Cerebellar nuclear complex (tissue), 1 donor: Measurements from ENCODE around the gene SETD5.
"Not testable (repeated sequence)": the region's sequence is repeated elsewhere in the genome, so short reads cannot be mapped to it uniquely, and the experiment has no call there.

Source experiments
- DNase-seq, 2 experiments: peaks; one replicate each; lab custom pipeline; 2025; lab: John Stamatoyannopoulos, UW

Gene SETD5

DNA sequence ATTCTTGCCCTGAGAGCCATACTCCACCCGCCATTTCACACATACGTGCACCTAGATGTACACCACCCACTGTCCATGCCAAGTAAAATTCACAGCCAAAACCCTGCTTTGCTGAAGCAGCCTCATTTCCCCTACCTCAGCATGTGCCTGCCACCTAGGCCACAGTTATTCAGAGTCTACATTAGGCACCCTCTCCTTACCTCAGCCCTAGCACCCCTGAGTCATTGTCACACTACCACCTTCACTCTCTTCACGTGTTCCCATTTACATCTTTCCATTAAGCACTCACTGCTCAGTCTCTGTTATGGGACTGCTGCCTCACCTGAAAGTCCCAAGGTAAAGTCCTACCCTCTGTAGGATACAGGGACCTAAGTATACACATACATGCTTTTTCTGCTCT lies 70.0 kb downstream of the SETD5 start:
- DNase-seq = no peak

DNA sequence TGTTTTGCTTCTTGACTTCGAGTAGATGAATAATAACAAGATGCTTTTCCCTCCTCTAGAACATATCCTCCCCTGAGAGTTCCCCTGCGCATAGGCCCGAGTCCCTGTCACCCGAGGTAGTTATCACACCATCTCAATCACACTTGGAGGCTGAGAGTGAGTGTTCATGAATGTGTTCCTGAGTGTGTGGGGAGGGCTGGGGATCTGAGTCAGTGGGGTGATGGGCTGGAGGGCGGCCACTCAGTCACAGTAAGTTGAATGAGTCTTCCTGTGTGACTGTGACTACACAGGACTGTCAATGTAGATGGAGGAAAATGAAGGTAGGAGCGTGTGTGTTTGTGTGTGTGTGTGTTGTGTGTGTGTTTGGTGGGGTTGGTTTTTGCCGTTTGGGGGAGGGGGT lies 71.0 kb downstream of the SETD5 start:
- DNase-seq = no peak

DNA sequence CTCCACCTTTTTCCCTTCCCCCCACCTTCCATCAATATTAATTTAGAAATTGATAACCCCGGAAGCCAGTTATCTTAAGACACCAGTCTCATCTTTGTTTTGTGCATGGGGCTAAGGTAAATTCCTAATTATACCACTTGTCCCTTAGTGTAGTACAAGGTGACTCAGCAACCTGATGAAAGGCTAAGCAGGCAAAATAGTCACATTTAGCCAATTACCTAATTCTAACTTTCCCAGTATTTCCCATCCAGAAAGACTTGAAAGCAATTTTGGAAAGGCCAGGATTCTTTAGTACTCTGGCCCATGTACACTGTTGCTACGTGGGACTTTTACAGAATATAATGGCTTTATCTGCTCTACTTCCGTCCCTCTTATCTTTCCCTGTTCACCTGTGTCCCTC lies 72.6 kb downstream of the SETD5 start:
- DNase-seq = no peak

DNA sequence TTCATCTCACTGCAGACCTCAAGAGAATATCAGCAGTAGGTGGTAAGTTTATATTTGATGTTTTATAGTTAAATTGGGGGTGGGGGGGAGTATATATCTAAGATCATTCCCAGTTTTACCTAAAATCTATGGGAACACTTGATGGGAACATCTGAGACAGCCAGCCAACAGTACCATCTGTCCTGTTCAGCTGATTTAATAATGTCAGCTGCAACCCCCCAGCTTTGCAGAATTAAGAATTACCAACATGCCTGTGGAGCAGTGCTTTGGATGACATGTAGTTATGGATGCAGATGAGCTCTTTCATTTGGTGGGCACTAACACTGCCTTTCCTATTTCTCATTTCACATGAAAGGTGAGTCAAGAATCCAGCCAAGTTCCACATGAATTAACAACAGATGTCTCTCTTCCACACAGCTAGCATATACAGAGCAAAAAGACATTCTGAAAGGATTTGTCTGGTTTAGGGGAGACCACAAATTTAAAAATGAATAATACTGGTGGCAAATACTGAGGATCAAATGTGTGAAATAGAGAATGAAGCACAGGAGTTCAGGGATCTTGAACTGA lies 76.2 kb downstream of the SETD5 start:
- DNase-seq = no peak

DNA sequence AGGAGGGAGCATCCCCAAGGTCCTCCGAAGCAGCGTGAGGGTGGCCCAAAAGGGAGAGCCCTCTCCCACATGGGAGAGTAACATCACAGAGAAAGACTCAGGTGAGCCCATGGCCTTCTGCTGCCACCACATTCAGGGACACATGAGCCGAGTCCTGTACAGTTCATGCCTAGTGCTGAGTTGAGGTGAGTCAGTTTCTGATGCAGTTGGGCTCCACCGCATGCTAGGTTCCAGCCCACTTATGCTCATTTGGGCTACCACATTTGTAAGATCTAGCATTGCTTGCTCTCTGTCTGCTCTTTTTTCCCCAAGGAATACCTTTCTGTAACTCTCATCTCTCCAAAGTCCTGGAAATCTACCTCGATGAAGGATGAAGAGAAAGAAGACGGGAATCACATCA lies 77.1 kb downstream of the SETD5 start:
- no peak for DNase-seq

DNA sequence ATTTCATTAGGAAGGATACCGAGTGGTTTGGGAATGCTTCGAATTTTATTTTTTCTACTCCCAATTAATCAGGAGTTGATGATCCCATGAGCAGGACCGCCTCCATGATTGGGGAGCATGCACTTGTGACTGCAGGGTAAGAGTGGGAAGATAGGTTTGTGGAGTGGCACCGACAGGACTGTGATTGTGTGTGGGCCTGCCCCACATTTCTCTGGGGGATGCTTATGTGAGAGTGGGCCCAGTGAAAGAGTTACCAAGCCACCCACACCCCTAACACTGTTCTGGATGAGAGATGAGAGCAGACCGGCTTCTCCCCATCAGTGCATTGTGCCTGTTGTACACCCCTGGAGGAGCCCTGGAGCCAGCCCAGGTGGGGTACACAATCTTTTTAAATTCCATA lies 79.5 kb downstream of the SETD5 start:
- DNase-seq = no peak

DNA sequence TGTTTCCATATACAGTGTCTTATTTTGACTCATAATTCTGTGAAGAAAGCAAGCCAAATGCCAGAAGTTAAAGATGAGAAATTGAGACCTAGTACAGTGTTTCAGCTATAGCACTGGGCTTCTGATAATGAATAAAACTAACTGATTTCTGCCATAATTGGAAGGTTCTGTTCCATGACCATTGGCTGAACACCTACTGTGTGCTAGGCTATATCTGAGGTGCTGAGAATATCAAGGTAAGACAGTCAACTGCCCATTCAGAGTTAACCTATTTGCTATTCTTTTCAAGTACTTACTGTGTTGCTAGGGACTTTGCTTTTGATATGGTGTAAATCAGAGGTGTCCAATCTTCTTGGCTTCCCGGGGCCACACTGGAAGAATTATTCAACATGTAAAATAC lies 82.8 kb downstream of the SETD5 start:
- no peak for DNase-seq

DNA sequence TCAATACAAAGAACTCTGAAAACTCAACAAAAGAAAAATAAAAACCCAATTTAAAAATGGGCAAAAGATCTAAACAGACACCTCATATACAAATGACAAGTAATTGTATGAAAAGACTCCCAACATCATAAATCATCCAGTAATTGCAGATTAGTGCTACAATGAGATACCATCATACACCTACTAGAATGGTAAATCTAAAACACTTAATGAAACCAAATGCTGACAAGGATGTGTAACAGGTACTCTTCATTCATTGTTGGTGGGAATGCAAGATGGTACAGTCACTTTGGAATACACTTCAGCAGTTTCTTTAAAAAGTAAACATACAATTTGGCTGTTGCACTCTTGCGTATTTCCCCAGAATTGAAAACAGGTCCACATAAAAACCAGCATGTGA lies 87.8 kb downstream of the SETD5 start:
- no peak for DNase-seq

DNA sequence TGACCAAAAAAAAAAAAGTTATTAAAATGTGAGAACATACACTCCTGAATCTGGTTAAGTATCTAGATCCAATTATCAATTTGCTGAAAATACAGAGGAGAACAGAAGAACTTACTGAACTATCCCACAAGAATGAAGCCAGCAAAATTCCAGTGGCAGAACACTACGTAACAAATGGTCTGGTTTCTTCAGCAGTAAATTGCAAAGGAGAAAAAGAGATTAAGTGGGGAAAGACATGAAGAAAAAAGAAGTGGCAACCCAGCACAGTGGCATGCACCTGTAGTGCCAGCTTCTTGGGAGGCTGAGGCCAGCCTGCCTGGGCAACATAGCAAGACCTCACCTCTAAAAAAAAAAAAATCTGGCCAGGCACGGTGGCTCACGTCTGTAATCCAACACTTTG lies 94.1 kb downstream of the SETD5 start:
- DNase-seq = no peak

DNA sequence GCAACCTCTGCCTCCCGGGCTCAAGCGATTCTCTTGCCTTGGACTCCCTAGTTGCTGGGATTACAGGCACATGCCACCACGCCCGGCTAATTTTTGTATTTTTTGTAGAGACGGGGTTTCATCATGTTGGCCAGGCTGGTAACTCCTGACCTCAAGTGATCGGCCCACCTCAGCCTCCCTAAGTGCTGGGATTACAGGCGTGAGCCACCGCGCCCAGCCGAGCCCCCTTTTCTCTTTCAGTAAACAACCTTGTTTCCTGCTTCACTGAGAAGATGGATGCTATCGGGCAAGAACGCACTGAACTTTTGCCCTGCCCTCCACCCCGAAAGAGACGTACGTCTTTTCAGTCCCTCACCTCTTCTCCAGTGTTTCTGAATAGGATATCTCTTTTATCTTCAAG lies 96.6 kb downstream of the SETD5 start:
- not testable (repeated sequence) for DNase-seq

DNA sequence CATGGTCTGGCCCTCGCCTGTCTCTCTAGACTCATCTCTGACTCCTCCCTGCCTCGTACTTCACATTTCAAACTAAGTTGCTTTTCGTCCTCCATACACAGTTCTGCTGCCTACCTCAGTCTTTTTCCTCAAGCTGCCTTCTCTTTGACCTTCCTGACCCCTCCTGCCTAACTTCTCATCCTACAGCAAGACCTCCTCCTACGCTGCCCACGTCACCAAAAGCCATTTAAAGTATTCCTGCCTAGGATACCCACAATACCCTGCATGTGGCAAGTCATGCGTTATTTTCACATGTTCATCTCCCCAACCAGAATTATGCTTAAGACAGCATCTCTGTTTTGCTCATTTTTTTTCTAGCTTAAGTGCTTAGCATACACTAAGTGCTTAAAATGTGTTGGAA lies 99.5 kb downstream of the SETD5 start:
- no peak for DNase-seq

DNA sequence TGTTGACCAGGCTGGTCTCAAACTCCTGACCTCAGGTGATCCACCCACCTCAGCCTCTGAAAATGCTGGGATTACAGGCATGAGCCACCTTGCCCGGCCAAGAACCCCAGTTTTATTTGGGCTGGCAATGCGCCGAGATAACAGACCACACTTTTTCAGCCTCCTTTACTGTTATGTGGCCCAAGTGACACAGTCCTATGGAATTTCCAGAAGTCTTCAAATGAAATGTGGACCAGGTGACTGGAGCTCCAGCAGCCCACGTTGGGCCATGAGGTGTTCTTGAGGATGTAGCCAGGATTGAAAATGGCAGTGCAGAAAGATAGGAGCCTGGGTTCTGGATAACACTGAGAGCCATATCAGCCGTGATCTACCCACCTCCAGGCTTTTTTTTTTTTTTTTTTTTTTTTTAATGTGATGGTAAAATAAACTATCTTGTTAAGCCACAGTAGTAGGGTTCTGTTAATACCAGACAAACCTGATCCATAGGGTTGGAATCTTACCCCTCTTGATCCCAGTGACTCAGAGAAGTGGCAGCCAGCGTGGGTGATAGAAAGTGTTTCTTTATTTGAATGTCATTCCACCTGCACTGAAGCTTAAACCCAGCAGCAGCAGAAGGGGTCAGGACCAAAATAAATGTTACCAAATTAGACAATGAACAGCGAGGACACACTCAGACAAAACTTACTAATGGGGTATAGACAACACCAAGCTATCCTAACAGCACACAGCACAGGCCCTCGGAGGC lies 100.6 kb downstream of the SETD5 start:
- no peak for DNase-seq

DNA sequence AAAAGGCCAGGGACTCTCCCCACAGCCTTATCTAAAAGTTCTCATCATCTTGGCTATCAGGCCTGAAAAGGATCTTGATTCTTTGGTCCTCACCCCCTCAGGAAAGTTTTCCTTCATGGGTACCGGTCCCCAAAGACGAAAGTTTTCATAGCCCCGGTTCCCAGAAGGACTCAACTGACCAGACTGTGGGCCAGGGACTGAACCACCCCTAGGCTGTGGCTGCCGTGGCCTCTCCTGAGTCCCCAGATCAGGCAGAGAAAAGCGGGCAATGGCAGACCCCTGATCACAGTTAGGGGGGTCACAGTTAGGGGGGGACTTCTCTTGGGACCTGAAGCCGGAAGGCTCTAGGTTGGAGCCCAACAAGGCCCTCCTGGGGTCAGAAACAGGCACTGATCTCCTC lies 101.4 kb downstream of the SETD5 start:
- DNase-seq = no peak

DNA sequence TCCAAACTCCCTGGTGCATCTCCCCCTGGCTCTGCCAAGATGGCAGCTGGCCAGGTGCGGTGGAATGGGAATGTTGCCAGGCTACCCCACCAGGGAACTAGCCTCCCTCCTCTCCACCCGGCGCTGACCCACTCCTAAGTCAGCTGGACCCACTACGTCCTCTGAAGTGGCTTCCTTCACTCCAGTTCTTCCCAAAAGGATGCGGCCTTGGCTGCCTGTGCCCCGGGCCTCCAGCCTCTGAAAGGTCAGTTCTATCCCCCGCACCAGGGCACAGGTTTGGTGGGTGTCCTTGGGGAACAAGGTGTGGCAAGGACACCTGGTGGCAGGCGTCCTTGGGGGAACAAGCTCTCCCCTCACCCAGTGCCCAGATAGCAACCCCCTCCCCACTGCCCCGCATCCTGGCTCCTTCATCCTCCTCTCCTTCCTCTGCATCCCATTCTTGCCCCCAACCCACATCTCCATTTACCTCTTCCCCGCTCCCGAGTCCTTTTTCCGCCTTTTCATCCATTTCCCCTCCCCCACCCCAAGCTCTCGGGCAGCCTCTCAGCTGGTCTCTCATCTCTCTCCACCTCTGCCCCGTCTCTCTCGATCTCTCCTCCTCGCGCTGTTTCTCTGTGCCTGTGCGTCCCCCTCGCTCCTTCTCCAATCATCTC lies 102.2 kb downstream of the SETD5 start:
- DNase-seq = no peak

DNA sequence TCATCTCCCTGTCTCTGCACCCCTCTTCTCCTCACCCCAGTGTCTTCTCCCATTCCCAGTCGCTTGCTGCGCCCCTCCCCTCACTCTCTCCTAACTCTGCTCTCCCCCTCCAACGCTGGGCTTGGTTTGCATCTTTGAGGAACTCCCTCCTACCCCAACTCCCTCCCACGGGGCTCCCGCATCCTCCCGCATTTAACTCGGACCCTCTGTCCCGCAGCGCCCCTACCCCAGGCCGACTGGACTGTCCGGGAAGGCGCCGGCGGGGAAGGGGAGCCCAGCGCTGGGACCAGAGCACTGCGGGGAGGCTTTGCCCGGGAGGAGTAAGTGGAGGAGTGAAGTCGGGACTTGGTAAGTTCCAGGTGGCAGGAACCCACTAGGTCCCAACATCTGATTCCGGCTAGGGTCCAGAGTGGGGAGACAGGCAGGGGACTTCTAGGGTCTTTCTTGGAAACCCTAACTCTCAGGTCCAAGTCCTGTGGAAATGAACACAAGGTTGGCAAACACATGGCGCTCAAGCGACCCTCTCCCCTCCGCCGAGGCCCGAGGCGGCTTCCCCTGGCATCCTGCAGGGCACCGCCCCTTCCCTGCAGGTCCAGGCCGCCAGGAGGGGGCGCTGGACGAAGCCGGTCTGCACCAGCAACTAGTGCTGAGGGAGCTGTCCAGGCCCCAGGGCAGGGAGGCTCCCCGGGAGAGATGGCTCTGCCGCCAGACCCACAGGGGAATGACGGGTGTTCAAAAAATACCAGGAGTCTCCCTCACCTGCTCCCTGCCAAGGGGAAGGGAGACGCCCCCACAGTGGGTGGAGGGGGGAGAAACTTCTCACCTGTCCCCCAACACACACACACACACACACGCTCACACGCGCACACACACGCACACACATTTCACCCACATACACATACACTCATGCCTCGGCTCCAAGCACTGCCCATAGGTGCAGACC lies 103.0 kb downstream of the SETD5 start:
- DNase-seq = no peak

DNA sequence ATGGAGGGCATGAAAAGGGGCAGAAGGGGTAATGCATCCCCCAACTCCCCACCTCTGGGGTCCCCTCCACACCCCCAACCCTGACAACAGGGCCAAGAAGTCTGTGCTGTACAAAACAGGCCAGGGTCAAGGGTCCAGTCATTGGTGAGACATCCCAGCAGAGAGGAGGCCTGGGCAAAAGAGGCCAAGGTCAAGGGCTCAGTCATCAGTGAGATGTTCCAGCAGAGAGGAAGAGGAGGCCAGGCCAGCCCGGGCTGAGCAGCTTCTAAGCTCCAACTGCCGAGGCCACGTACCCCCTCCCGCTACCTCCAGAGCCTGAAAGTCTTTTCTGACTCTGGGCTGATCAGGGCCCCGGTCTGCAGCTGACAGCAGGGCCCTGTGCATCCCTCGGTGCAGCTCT lies 103.8 kb downstream of the SETD5 start:
- DNase-seq = no peak

DNA sequence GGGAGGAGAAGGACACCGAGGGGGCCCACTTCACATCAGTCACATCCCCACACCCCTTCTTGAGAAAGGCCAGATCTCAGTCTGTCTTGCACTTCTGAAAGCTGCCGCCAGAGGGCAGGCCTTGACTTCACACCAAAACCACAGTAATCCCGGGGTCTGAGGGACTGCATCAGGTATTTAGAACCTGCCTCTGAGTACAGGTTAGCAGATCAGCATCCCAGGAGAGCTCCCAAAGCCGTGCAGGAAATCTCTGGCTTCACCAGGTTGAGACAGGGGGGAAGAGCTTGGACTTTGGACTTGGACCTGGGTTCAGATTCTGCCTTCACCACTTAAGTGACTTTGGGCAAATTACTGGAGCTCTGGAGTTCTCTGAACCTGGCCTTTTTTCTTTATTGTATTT lies 105.9 kb downstream of the SETD5 start:
- peak in 1 of 2 experiments; percentile 22 for DNase-seq

DNA sequence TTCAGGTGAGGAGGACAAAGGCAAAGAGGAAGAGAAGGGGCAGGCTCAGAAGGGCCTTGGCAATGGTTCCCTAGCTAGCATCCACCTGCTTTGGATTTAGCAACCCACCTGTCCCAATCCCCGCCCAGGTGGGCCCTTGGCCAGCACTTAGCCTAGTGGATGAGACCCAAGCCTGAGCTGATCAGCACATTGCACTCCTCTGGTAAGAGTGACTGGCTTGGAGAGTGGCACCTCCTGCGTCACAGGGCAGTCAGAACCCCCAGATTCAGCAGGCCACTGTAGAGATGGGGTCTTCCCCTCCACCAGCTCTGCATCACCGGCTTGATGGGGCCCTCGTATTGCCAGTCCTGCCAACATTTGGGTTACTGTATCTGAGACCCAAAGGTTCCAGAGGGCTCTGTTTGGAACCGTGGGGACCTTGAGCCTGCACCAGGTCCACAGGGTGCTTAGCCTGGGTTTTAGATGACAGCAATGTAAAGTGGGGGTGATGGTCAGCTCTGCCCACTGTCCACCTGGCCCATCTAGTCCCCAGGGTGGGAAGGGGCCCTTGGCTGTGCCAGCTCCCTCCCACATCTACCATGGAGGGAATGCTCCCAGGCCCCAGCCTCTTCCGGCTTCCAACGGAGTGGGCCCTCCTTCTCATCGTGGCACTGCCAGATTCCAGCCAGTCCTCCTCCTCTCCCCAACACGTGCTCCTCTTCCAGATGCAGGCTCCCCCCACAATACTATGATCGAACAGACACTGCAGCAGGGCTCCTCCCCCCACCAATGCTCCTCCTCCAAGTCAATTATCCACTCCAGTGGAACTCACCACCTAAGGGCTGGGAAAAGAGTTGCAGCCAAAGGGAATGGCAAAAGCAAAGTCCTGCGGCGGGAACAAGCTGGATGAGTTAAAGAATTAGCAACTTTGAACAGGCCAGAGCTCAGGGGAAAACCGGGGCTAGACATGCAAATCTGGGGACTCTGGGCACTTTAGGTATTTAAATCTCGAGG lies 110.5 kb downstream of the SETD5 start:
- no peak for DNase-seq

DNA sequence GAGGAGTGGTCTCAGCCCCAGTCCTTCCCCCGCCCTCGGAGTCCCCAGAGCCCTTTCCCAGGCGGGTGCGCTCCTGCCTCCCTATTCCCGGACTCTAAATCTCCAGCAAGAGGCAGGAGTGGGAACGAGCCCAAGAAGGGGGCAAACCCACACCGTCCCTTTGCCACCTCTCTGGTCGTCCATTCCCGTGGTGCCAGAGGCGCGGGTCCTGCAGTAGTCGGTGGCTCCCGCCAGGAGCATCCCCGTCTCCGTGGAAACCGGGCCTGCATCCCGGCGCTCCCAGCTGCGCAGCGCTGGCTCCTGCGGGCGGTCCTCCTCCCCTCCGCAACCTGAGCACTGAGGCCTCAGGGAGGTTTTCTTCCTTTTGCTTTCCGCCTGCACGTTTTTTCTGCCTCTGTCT lies 111.4 kb downstream of the SETD5 start:
- no peak for DNase-seq

DNA sequence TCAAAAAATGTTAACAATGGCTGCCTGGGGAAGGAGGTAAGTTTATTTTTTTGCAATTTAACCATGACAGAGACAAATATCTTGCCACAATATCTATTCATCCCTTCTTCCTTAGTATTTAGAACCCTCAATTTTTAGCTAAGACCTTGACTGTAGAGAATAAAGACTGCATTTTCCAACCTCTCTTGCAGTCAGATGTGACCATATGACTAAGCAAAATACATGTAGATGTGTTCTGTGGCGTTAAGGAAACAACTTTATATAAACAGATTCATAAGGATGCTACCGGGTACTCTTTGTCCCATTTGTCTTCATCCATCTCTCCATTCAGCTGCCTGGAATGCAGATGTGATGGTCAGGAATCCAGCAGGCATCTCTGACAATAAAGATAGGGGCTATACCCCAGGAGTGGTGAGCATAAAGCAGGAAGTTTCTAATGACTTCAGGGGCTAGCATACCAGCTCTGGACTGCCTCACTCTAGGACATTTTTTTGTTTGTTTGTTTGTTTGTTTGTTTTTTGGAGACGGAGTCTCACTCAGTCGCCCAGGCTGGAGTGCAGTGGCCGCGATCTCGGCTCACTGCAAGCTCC lies 115.1 kb downstream of the SETD5 start:
- DNase-seq = no peak

DNA sequence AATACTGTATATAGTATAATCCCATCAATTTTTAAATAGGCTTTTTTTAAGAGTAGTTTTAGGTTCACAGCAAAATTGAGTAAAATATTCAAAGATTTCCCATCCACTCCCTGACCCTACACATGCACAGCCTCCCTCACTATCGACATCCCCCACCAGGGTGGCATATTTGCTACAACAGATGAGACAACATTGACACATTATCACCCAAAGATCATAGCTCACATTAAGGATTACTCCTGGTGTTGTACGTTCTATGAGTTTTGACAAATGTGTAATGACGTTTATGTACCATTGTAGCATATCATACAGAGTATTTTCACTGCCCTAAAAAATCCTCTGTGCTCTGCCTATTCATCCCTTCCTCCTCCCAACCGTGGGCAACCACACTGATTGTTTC lies 116.9 kb downstream of the SETD5 start:
- DNase-seq = no peak
